HCT116 (cell line): ENCODE measurements around the gene SLC2A13. TPM values are rescaled to one million over a fixed set of nuclear protein-coding genes. Genes with fewer than 3 reads are reported as not detected.

Experiments used
- ATAC-seq: fragments of 200-7000 bp; cut with Tn5 transposase; 2 replicates; pipeline ENCODE4 v1.9.1; 2020; ENCODE audit warnings: mild to moderate bottlenecking, moderate library complexity
- BruUV-seq: library from RNA; stranded (reverse); fragments of 400-500 nt; replicated peaks from 2 replicates; lab custom pipeline; 2021; lab: Mats Ljungman, UMichigan
- CTCF ChIA-PET: fragments of 300-600 bp; sonication (Branson Sonifier 250); formaldehyde crosslinking; loops from one replicate; lab custom pipeline; 2021; ENCODE audit warnings: antibody characterized with exemption; lab: Charles Lee
- POLR2A ChIA-PET: fragments of 300-600, 350-600 bp; sonication (Branson Sonifier 250); formaldehyde crosslinking; loops from one replicate; lab custom pipeline; 2021; ENCODE audit warnings: antibody characterized with exemption; lab: Charles Lee
- RAD21 ChIA-PET, 2 experiments: fragments of 300-600 bp; sonication (Branson Sonifier 250); formaldehyde crosslinking; loops; one replicate each; lab custom pipeline; 2023; ENCODE audit warnings: low total read pairs in 2 of 2; ENCODE audit not compliant: uncharacterized antibody in 2 of 2, unreplicated experiment in 2 of 2, low non-redundant PET in 1 of 2; lab: Charles Lee
- DNase-seq: peaks from one replicate; pipeline ENCODE4 v3.0.0-alpha.2; 2010; ENCODE audit warnings: low read depth, low spot score
- H2AFZ ChIP-seq: fragments of 200-600 bp; shearing (Covaris generic), sonication (generic); 2 replicates; pipeline ENCODE4 v1.6.1; 2017; ENCODE audit warnings: low read depth, mixed run types, mixed read lengths, antibody characterized with exemption, low read length; ENCODE audit not compliant: poor library complexity, severe bottlenecking
- H3K27ac ChIP-seq: 2 replicates; pipeline ENCODE4 v1.5.1; 2012; ENCODE audit warnings: low read depth, low read length
- H3K27me3 ChIP-seq: fragments of 200-600 bp; sonication (generic); 2 replicates; pipeline ENCODE4 v1.6.1; 2016; ENCODE audit warnings: mixed run types, low read length, mixed read lengths; ENCODE audit not compliant: insufficient read depth
- H3K36me3 ChIP-seq, 2 experiments: fragments of 200-500 bp in 1 of 2; fragments of 200-600 bp in 1 of 2; sonication (Bioruptor generic) in 1 of 2; sonication (generic) in 1 of 2; 2 replicates each; pipeline versions ENCODE4 v1.5.1 to v1.6.1; 2014 to 2016; ENCODE audit warnings: low read length in 2 of 2, inconsistent platforms in 1 of 2, mixed read lengths in 1 of 2, mixed run types in 1 of 2; ENCODE audit not compliant: insufficient read depth in 2 of 2, control insufficient read depth in 1 of 2
- H3K4me1 ChIP-seq, 2 experiments: fragments of 200-600 bp in 1 of 2; sonication (generic) in 1 of 2; 2 replicates each; pipeline versions ENCODE4 v1.5.1 to v1.6.1; 2012 to 2017; ENCODE audit warnings: low read length in 2 of 2, inconsistent platforms in 1 of 2, mild to moderate bottlenecking in 1 of 2, mixed read lengths in 1 of 2, mixed run types in 1 of 2, moderate library complexity in 1 of 2; ENCODE audit not compliant: insufficient read depth in 2 of 2, control insufficient read depth in 1 of 2
- H3K4me2 ChIP-seq: fragments of 200-600 bp; sonication (generic); 2 replicates; pipeline ENCODE4 v1.6.1; 2017; ENCODE audit warnings: mixed run types, low read length, mixed read lengths
- H3K4me3 ChIP-seq, 2 experiments: fragments of 200-600 bp in 1 of 2; sonication (generic) in 1 of 2; replicated peaks in 1 of 2; 2 replicates each; pipeline ENCODE4 v1.5.1; 2011 to 2016; ENCODE audit warnings: low read length in 2 of 2, control low read depth in 1 of 2, low read depth in 1 of 2, mild to moderate bottlenecking in 1 of 2, mixed read lengths in 1 of 2, mixed run types in 1 of 2
- H3K79me2 ChIP-seq: fragments of 200-600 bp; sonication (generic); 2 replicates; pipeline ENCODE4 v1.6.1; 2017; ENCODE audit warnings: mild to moderate bottlenecking, mixed run types, low read length, moderate library complexity, mixed read lengths; ENCODE audit not compliant: insufficient read depth
- H3K9ac ChIP-seq: fragments of 200-600 bp; sonication (generic); 2 replicates; pipeline ENCODE4 v1.6.1; 2016; ENCODE audit warnings: low read length, mixed read lengths
- H3K9me2 ChIP-seq: fragments of 200-600 bp; sonication (generic), shearing (Covaris generic); 2 replicates; pipeline ENCODE4 v1.6.1; 2017; ENCODE audit warnings: mixed run types, mild to moderate bottlenecking, moderate library complexity; ENCODE audit not compliant: insufficient read depth
- H3K9me3 ChIP-seq, 2 experiments: fragments of 200-500 bp in 1 of 2; fragments of 200-600 bp in 1 of 2; sonication (Bioruptor generic) in 1 of 2; sonication (generic) in 1 of 2; 2 replicates each; pipeline ENCODE4 v1.6.1; 2014 to 2017; ENCODE audit warnings: low read length in 2 of 2, mixed read lengths in 2 of 2, inconsistent platforms in 1 of 2, low read depth in 1 of 2, mild to moderate bottlenecking in 1 of 2, mixed run types in 1 of 2, moderate library complexity in 1 of 2; ENCODE audit not compliant: control insufficient read depth in 1 of 2, insufficient read depth in 1 of 2
- H4K20me1 ChIP-seq: fragments of 200-600 bp; sonication (generic), shearing (Covaris generic); 2 replicates; pipeline ENCODE4 v1.6.1; 2017; ENCODE audit warnings: mixed run types, mild to moderate bottlenecking, moderate library complexity; ENCODE audit not compliant: insufficient read depth
- ATF3 ChIP-seq: IDR thresholded peaks from 2 replicates; pipeline ENCODE4 v1.6.1; 2012
- CBX3 ChIP-seq: IDR thresholded peaks from 2 replicates; pipeline ENCODE4 v1.6.1; 2012; ENCODE audit warnings: low read depth
- CEBPB ChIP-seq: IDR thresholded peaks from 2 replicates; pipeline ENCODE4 v1.6.1; 2012; ENCODE audit warnings: low read depth
- CTCF ChIP-seq, 3 experiments: fragments of 200-600 bp in 1 of 3; sonication (generic) in 1 of 3; IDR thresholded peaks in 2 of 3; conservative IDR thresholded peaks in 1 of 3; 2 replicates each; pipeline ENCODE4 v1.5.1; 2012 to 2017; ENCODE audit warnings: low read depth in 2 of 3, low read length in 2 of 3, antibody characterized with exemption in 1 of 3, borderline replicate concordance in 1 of 3, control low read depth in 1 of 3, mild to moderate bottlenecking in 1 of 3, mixed read lengths in 1 of 3, mixed run types in 1 of 3, moderate library complexity in 1 of 3; ENCODE audit not compliant: insufficient read depth in 1 of 3
- EGR1 ChIP-seq: IDR thresholded peaks from 2 replicates; pipeline ENCODE4 v1.6.1; 2012; ENCODE audit warnings: low read depth
- EZH2 ChIP-seq: fragments of 200-600 bp; sonication (generic); IDR thresholded peaks from 2 replicates; pipeline ENCODE4 v1.6.1; 2017; ENCODE audit warnings: antibody characterized with exemption, mixed run types
- FOSL1 ChIP-seq: IDR thresholded peaks from 2 replicates; pipeline ENCODE4 v1.6.1; 2012; ENCODE audit warnings: low read depth
- JUND ChIP-seq: IDR thresholded peaks from 2 replicates; pipeline ENCODE4 v1.6.1; 2012
- POLR2A ChIP-seq: IDR thresholded peaks from 2 replicates; pipeline ENCODE4 v1.7.0; 2011; ENCODE audit warnings: borderline replicate concordance; ENCODE audit not compliant: insufficient read depth, insufficient read length; ENCODE audit errors: extremely low read depth
- POLR2AphosphoS5 ChIP-seq: IDR thresholded peaks from 2 replicates; pipeline ENCODE4 v1.6.1; 2011; ENCODE audit warnings: mild to moderate bottlenecking, low read depth, low read length, moderate library complexity
- RAD21 ChIP-seq: IDR thresholded peaks from 2 replicates; pipeline ENCODE4 v1.6.1; 2012; ENCODE audit warnings: low read depth, mild to moderate bottlenecking
- SIN3A ChIP-seq: IDR thresholded peaks from 2 replicates; pipeline ENCODE4 v1.6.1; 2012; ENCODE audit warnings: low read depth
- SP1 ChIP-seq: IDR thresholded peaks from 2 replicates; pipeline ENCODE4 v1.6.1; 2012; ENCODE audit warnings: low read depth
- ZFX ChIP-seq: fragments of 450-650 bp; IDR thresholded peaks from 2 replicates; pipeline ENCODE4 v1.6.1; 2017
- ZNF274 ChIP-seq: fragments of 200-500 bp; sonication (Bioruptor generic); IDR thresholded peaks from 2 replicates; pipeline ENCODE4 v1.6.1; 2014; ENCODE audit warnings: mild to moderate bottlenecking, low read depth, low read length, inconsistent platforms
- intact Hi-C: fragments of 100-400 bp; cut with micrococcal nuclease; formaldehyde crosslinking; loops from 2 replicates; pipeline ENCODE4 v1.10.0; 2022
- total RNA-seq: library from RNA; stranded (reverse); gene quantifications from one replicate; pipeline ENCODE4 v1.2.1, GENCODE V29; 2021; ENCODE audit not compliant: unreplicated experiment
- TF ChIP-seq, protein P1 (sequence below): IDR thresholded peaks from 2 replicates; pipeline ENCODE4 v1.6.1; 2012; ENCODE audit warnings: low read depth
- TF ChIP-seq, protein P2 (sequence below): IDR thresholded peaks from 2 replicates; pipeline ENCODE4 v1.6.1; 2011; ENCODE audit warnings: mild to moderate bottlenecking, low read length, moderate library complexity; ENCODE audit not compliant: insufficient replicate concordance; ENCODE audit errors: extremely low read depth
- TF ChIP-seq, protein P3 (sequence below): IDR thresholded peaks from 2 replicates; pipeline ENCODE4 v1.6.1; 2012

Gene SLC2A13
- total RNA-seq, 1 experiment from 2014 or later, result 6.8 TPM

GRCh38 chr12:39830852-39831520 lies 274.9 kb downstream of the SLC2A13 start:
- no peak for ATAC-seq
- no peak overlapping the region for H3K27ac ChIP-seq

More at GRCh38 chr12:39830852-39831520, 274.9 kb downstream of the SLC2A13 start:
- ChIA-PET CTCF (no interaction called here), POLR2A (no interaction called here), RAD21 (no interaction called here)
- TF ChIP-seq CTCF (IDR thresholded peaks at IDR 0.05 in 2 of 3, conservative IDR thresholded peaks at IDR 0.05 in 1 of 3; ENCODE audit: borderline replicate concordance in 1 of 3, insufficient read depth in 1 of 3, low read depth in 2 of 3, low read length in 2 of 3) (no peak), SIN3A (no peak), SP1 (no peak), FOSL1 (no peak), POLR2A (no peak), CBX3 (no peak), CEBPB (no peak), RAD21 (no peak), EZH2 (no peak), POLR2AphosphoS5 (no peak), JUND (no peak), ATF3 (no peak), EGR1 (no peak), ZNF274 (no peak), ZFX (no peak)
- TF ChIP-seq, protein P1, sequence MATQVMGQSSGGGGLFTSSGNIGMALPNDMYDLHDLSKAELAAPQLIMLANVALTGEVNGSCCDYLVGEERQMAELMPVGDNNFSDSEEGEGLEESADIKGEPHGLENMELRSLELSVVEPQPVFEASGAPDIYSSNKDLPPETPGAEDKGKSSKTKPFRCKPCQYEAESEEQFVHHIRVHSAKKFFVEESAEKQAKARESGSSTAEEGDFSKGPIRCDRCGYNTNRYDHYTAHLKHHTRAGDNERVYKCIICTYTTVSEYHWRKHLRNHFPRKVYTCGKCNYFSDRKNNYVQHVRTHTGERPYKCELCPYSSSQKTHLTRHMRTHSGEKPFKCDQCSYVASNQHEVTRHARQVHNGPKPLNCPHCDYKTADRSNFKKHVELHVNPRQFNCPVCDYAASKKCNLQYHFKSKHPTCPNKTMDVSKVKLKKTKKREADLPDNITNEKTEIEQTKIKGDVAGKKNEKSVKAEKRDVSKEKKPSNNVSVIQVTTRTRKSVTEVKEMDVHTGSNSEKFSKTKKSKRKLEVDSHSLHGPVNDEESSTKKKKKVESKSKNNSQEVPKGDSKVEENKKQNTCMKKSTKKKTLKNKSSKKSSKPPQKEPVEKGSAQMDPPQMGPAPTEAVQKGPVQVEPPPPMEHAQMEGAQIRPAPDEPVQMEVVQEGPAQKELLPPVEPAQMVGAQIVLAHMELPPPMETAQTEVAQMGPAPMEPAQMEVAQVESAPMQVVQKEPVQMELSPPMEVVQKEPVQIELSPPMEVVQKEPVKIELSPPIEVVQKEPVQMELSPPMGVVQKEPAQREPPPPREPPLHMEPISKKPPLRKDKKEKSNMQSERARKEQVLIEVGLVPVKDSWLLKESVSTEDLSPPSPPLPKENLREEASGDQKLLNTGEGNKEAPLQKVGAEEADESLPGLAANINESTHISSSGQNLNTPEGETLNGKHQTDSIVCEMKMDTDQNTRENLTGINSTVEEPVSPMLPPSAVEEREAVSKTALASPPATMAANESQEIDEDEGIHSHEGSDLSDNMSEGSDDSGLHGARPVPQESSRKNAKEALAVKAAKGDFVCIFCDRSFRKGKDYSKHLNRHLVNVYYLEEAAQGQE, result no peak
- TF ChIP-seq, protein P2, sequence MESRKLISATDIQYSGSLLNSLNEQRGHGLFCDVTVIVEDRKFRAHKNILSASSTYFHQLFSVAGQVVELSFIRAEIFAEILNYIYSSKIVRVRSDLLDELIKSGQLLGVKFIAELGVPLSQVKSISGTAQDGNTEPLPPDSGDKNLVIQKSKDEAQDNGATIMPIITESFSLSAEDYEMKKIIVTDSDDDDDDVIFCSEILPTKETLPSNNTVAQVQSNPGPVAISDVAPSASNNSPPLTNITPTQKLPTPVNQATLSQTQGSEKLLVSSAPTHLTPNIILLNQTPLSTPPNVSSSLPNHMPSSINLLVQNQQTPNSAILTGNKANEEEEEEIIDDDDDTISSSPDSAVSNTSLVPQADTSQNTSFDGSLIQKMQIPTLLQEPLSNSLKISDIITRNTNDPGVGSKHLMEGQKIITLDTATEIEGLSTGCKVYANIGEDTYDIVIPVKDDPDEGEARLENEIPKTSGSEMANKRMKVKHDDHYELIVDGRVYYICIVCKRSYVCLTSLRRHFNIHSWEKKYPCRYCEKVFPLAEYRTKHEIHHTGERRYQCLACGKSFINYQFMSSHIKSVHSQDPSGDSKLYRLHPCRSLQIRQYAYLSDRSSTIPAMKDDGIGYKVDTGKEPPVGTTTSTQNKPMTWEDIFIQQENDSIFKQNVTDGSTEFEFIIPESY, result no peak
- TF ChIP-seq, protein P3, sequence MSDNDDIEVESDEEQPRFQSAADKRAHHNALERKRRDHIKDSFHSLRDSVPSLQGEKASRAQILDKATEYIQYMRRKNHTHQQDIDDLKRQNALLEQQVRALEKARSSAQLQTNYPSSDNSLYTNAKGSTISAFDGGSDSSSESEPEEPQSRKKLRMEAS, result no peak
- intact Hi-C loops, result no loop called here
- no peak for DNase-seq
- no peaks in the 10 kb centered on the region for H3K27me3 ChIP-seq
- no peaks in the 10 kb centered on the region for H3K79me2 ChIP-seq
- H3K4me3 ChIP-seq, result no peak overlapping the region
- no peaks in the 10 kb centered on the region for H3K9me2 ChIP-seq
- H4K20me1 ChIP-seq, result no peaks in the 10 kb centered on the region
- no peak overlapping the region for H3K4me2 ChIP-seq
- no peaks in the 10 kb centered on the region for H3K4me1 ChIP-seq
- no TSS peak for BruUV-seq
- H3K36me3 ChIP-seq, result no peaks in the 10 kb centered on the region
- no peaks in the 10 kb centered on the region for H3K9me3 ChIP-seq
- H3K9ac ChIP-seq, result no peak overlapping the region
- H2AFZ ChIP-seq, result no peak overlapping the region
